ACHN (cell line): ENCODE data around the gene SCN4A.
"Not testable (repeated sequence)": the region's sequence is repeated elsewhere in the genome, so short reads cannot be mapped to it uniquely, and the experiment has no call there.

Experiments used
- DNase-seq: peaks from one replicate; pipeline ENCODE4 v3.0.0-alpha.2; 2015
- in situ Hi-C: cut with HindIII; loops from 2 replicates; pipeline ENCODE4 v1.10.0; 2017; ENCODE audit warnings: low sequenced_read_pairs, low pct_ligation_motif_present, low pct_unique_long_range_greater_than_20kb

Gene SCN4A

GRCh38 chr17:63928966-63929695 lies 43.6 kb downstream of the SCN4A start:
- in situ Hi-C loops, result no loop called here
- no peak for DNase-seq

GRCh38 chr17:63928172-63928666 lies 44.5 kb downstream of the SCN4A start:
- no peak for DNase-seq
- in situ Hi-C loops, result no loop called here

GRCh38 chr17:63927464-63928171 lies 45.1 kb downstream of the SCN4A start:
- no peak for DNase-seq
- in situ Hi-C loops, result no loop called here

- in situ Hi-C loops, result no loop called here
- DNase-seq, result no peak
Measured at GRCh38 chr17:63926164-63926563, 46.6 kb downstream of the SCN4A start.

GRCh38 chr17:63925615-63926014 lies 47.1 kb downstream of the SCN4A start:
- no peak for DNase-seq
- in situ Hi-C loops, result no loop called here

- in situ Hi-C loops, DNase-seq: not testable (repeated sequence)
Measured at GRCh38 chr17:63922402-63922801, 50.3 kb downstream of the SCN4A start.

- in situ Hi-C loops, result not testable (repeated sequence)
Measured at GRCh38 chr17:63920779-63921178, 51.9 kb downstream of the SCN4A start.

GRCh38 chr17:63920050-63920449 lies 52.7 kb downstream of the SCN4A start:
- DNase-seq, in situ Hi-C loops: not testable (repeated sequence)

More at GRCh38 chr17:63920779-63921178, 51.9 kb downstream of the SCN4A start:
- not testable (repeated sequence) for DNase-seq

- DNase-seq, result peak; percentile 65
- in situ Hi-C loops, result no loop called here
Measured at GRCh38 chr17:63919311-63919723, 53.4 kb downstream of the SCN4A start.

- DNase-seq, in situ Hi-C loops: not testable (repeated sequence)
Measured at GRCh38 chr17:63918789-63919305, 53.9 kb downstream of the SCN4A start, which contains the start of gene GH1. TSS of gene GH1 (minus strand) at chr17:63918839. CDS start at chr17:63918776, 63 bp downstream.

GRCh38 chr17:63918305-63918704 lies 54.4 kb downstream of the SCN4A start:
- in situ Hi-C loops, result no loop called here
- DNase-seq, result peak; percentile 13

- DNase-seq, result no peak
- in situ Hi-C loops, result no loop called here
Measured at GRCh38 chr17:63917646-63918045, 55.1 kb downstream of the SCN4A start.

- in situ Hi-C loops, DNase-seq: not testable (repeated sequence)
Measured at GRCh38 chr17:63917206-63917605, 55.5 kb downstream of the SCN4A start.

GRCh38 chr17:63916566-63917185 lies 56.0 kb downstream of the SCN4A start:
- in situ Hi-C loops, result no loop called here
- DNase-seq, result no peak

- in situ Hi-C loops, DNase-seq: not testable (repeated sequence)
Measured at GRCh38 chr17:63915753-63916152, 57.0 kb downstream of the SCN4A start.

- DNase-seq, result no peak
- in situ Hi-C loops, result no loop called here
Measured at GRCh38 chr17:63914471-63914870, 58.2 kb downstream of the SCN4A start.

- in situ Hi-C loops, result no loop called here
- peak; percentile 40 for DNase-seq
Measured at GRCh38 chr17:63911657-63912100, 61.0 kb downstream of the SCN4A start.

GRCh38 chr17:63911041-63911635 lies 61.6 kb downstream of the SCN4A start, which contains the start of gene CSHL1:
TSS of gene CSHL1 (minus strand) at chr17:63911258. CDS start at chr17:63911196, 62 bp downstream.
- in situ Hi-C loops, result no loop called here
- DNase-seq, result no peak
